Activated B cell treated with CpG ODN at 0.5 μM for 24 hours (primary cell): Measurements from ENCODE around the gene ITPA. TPM values are rescaled to one million over a fixed set of nuclear protein-coding genes. Genes with fewer than 3 reads are reported as not detected.

Source experiments
- ATAC-seq: fragments of 200-7000 bp; cut with Tn5 transposase; one replicate; pipeline ENCODE4 v1.10.0; 2021; ENCODE audit warnings: low read depth, mild to moderate bottlenecking, moderate library complexity
- CTCF ChIA-PET: fragments of 350-600 bp; sonication (Branson Sonifier 250); formaldehyde crosslinking; loops from one replicate; lab custom pipeline; 2021; ENCODE audit warnings: antibody characterized with exemption; lab: Charles Lee
- POLR2A ChIA-PET: fragments of 350-600 bp; sonication (Branson Sonifier 250); formaldehyde crosslinking; loops from one replicate; lab custom pipeline; 2021; ENCODE audit warnings: antibody characterized with exemption; lab: Charles Lee
- DNase-seq: peaks from one replicate; pipeline ENCODE4 v3.0.0; 2022
- H3K27ac Mint-ChIP-seq: one replicate; pipeline ENCODE4 v1.8.0; 2020; ENCODE audit warnings: mixed read lengths
- H3K27me3 Mint-ChIP-seq: one replicate; pipeline ENCODE4 v1.8.0; 2021; ENCODE audit warnings: mixed read lengths
- H3K36me3 Mint-ChIP-seq: one replicate; pipeline ENCODE4 v1.8.0; 2021; ENCODE audit warnings: low read depth, mixed read lengths
- H3K4me1 Mint-ChIP-seq: one replicate; pipeline ENCODE4 v1.8.0; 2021; ENCODE audit warnings: mixed read lengths
- H3K4me3 Mint-ChIP-seq: one replicate; pipeline ENCODE4 v1.8.0; 2020; ENCODE audit warnings: mild to moderate bottlenecking, mixed read lengths
- H3K9me3 Mint-ChIP-seq: one replicate; pipeline ENCODE4 v1.8.0; 2020; ENCODE audit warnings: mixed read lengths
- CTCF ChIP-seq: fragments of 200-600 bp; IDR thresholded peaks from one replicate; pipeline ENCODE4 v1.8.0; 2022; ENCODE audit warnings: antibody characterized with exemption, mild to moderate bottlenecking
- intact Hi-C: fragments of 100-400 bp; cut with micrococcal nuclease; formaldehyde crosslinking; loops from one replicate; pipeline ENCODE4 v1.15.1; 2024
- total RNA-seq: library from RNA; stranded (reverse); gene quantifications from 2 replicates; pipeline ENCODE4 v1.2.3, GENCODE V29; 2022

Gene ITPA
- total RNA-seq, 1 donor from 2014 or later, result 84.8 TPM

- Mint-ChIP-seq H3K4me3 (no peak overlapping the region), H3K27ac (peak overlapping the region; percentile 56), H3K4me1 (peaks cover 26% of the 10 kb centered on the region)
These were observed 14.8 kb downstream of the ITPA start for GRCh38 chr20:3223994-3224680.

GRCh38 chr20:3224681-3225421 lies 15.6 kb downstream of the ITPA start:
- ChIA-PET POLR2A (interaction anchor here (0.8 kb wide), 1 partner anchor 16 kb away, joined by 3 read pairs; the partner anchor contains the start of gene ITPA), CTCF (no interaction called here)
- H3K9me3 Mint-ChIP-seq, result no peaks in the 10 kb centered on the region
- ATAC-seq (no peak), DNase-seq (no peak)
- H3K27me3 Mint-ChIP-seq, result no peaks in the 10 kb centered on the region
- H3K4me3 Mint-ChIP-seq, result no peak overlapping the region
- intact Hi-C loops, result no loop called here
- H3K36me3 Mint-ChIP-seq, result peaks cover 32% of the 10 kb centered on the region
- TF ChIP-seq CTCF, result no peak
- peaks cover 26% of the 10 kb centered on the region for H3K4me1 Mint-ChIP-seq
- no peak overlapping the region for H3K27ac Mint-ChIP-seq

More at GRCh38 chr20:3223994-3224680, 14.8 kb downstream of the ITPA start:
- POLR2A ChIA-PET, result interaction anchor here (0.5 to 0.8 kb wide), 2 partner anchors 15 to 41 kb away, joined by 3 read pairs; partner anchors contain the start of gene ITPA
- H3K9me3 Mint-ChIP-seq, result no peaks in the 10 kb centered on the region
- H3K36me3 Mint-ChIP-seq, result peaks cover 34% of the 10 kb centered on the region
- intact Hi-C loops, result no loop called here
- ATAC-seq, result no peak
- CTCF ChIA-PET, result no interaction called here
- no peak for DNase-seq
- TF ChIP-seq CTCF, result no peak
- no peaks in the 10 kb centered on the region for H3K27me3 Mint-ChIP-seq

- no peaks in the 10 kb centered on the region for H3K9me3 Mint-ChIP-seq
- no peak overlapping the region for H3K4me3 Mint-ChIP-seq
- intact Hi-C loops, result no loop called here
- DNase-seq (no peak), ATAC-seq (no peak)
- H3K4me1 Mint-ChIP-seq, result peaks cover 26% of the 10 kb centered on the region
- ChIA-PET POLR2A (no interaction called here), CTCF (no interaction called here)
- no peak for TF ChIP-seq CTCF
- peaks cover 21% of the 10 kb centered on the region for H3K36me3 Mint-ChIP-seq
- H3K27me3 Mint-ChIP-seq, result no peaks in the 10 kb centered on the region
- no peak overlapping the region for H3K27ac Mint-ChIP-seq
These were observed 16.8 kb downstream of the ITPA start for GRCh38 chr20:3226093-3226492.

- DNase-seq (no peak), ATAC-seq (no peak)
- POLR2A ChIA-PET, result no interaction called here
- intact Hi-C loops, result no loop called here
- CTCF ChIA-PET, result no interaction called here
- no peak for TF ChIP-seq CTCF
- no peaks in the 10 kb centered on the region for H3K9me3 Mint-ChIP-seq
- H3K4me1 Mint-ChIP-seq, result peaks cover 23% of the 10 kb centered on the region
- peaks cover 15% of the 10 kb centered on the region for H3K36me3 Mint-ChIP-seq
- H3K27ac Mint-ChIP-seq, result no peak overlapping the region
- H3K27me3 Mint-ChIP-seq, result no peaks in the 10 kb centered on the region
- no peak overlapping the region for H3K4me3 Mint-ChIP-seq
These were observed 17.6 kb downstream of the ITPA start for GRCh38 chr20:3226864-3227263.

- CTCF ChIA-PET, result no interaction called here
- Mint-ChIP-seq H3K4me1 (peaks cover 18% of the 10 kb centered on the region), H3K36me3 (peaks cover 15% of the 10 kb centered on the region), H3K27ac (no peak overlapping the region), H3K27me3 (no peaks in the 10 kb centered on the region), H3K9me3 (no peaks in the 10 kb centered on the region), H3K4me3 (no peak overlapping the region)
- intact Hi-C loops, result no loop called here
- ATAC-seq (no peak), DNase-seq (no peak)
- POLR2A ChIA-PET, result no interaction called here
- TF ChIP-seq CTCF, result no peak
These were observed 18.2 kb downstream of the ITPA start for GRCh38 chr20:3227506-3227905.
